Stimulated activated memory B cell treated with anti-CD40 and anti-IgM and Interleukin-4, amounts not matched to agents 10 μg/mL and 1 μg/mL and 100 μg/mL, for 72 hours (primary cell): ENCODE data around the gene PDE4D.
"Not testable (repeated sequence)": the region's sequence is repeated elsewhere in the genome, so short reads cannot be mapped to it uniquely, and the experiment has no call there.

Source experiments
- ATAC-seq: fragments of 150-1000 bp; cut with Tn5 transposase; 2 replicates; pipeline ENCODE4 v1.10.0; 2021
- H3K27ac Mint-ChIP-seq: one replicate; pipeline ENCODE4 v1.8.0; 2022; ENCODE audit warnings: mild to moderate bottlenecking, mixed read lengths
- H3K27me3 Mint-ChIP-seq: one replicate; pipeline ENCODE4 v1.8.0; 2022; ENCODE audit warnings: mixed read lengths
- H3K36me3 Mint-ChIP-seq: one replicate; pipeline ENCODE4 v1.8.0; 2022; ENCODE audit warnings: mixed read lengths
- H3K4me1 Mint-ChIP-seq: one replicate; pipeline ENCODE4 v1.8.0; 2022; ENCODE audit warnings: mixed read lengths
- H3K4me3 Mint-ChIP-seq: one replicate; pipeline ENCODE4 v1.8.0; 2022; ENCODE audit warnings: mild to moderate bottlenecking, moderate library complexity, mixed read lengths
- H3K9me3 Mint-ChIP-seq: one replicate; pipeline ENCODE4 v1.8.0; 2022; ENCODE audit warnings: mixed read lengths

Gene PDE4D

DNA sequence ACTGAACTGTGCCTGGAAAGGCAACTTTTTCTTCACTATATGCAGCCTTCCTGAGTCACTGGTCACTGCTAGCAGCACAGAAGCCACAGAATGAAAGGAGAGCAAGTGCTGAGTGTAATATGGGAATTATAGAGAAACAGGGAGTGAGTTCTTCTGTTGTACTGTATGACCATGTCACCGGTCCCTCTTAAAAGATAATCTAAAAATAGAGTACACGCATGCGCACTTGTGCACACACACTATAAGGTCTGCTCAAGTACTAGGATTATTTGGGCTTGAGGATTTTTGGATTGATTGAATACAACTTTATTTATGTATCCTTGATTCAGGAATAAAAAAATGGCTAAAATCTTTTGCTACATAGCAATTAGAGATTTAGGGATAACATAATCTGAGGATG, 571.9 kb downstream of the PDE4D start:
- no peaks in the 10 kb centered on the region for H3K9me3 Mint-ChIP-seq
- H3K4me3 Mint-ChIP-seq = no peak overlapping the region
- no peaks in the 10 kb centered on the region for H3K36me3 Mint-ChIP-seq
- H3K27me3 Mint-ChIP-seq = no peaks in the 10 kb centered on the region
- H3K4me1 Mint-ChIP-seq = peaks cover 14% of the 10 kb centered on the region
- no peak overlapping the region for H3K27ac Mint-ChIP-seq
- no peak for ATAC-seq

GRCh38 chr5:59320420-59320819, 573.1 kb downstream of the PDE4D start:
- H3K4me3 Mint-ChIP-seq = no peak overlapping the region
- H3K36me3 Mint-ChIP-seq = no peaks in the 10 kb centered on the region
- H3K4me1 Mint-ChIP-seq = peaks cover 14% of the 10 kb centered on the region
- H3K27me3 Mint-ChIP-seq = no peaks in the 10 kb centered on the region
- no peaks in the 10 kb centered on the region for H3K9me3 Mint-ChIP-seq
- no peak overlapping the region for H3K27ac Mint-ChIP-seq
- no peak for ATAC-seq

DNA sequence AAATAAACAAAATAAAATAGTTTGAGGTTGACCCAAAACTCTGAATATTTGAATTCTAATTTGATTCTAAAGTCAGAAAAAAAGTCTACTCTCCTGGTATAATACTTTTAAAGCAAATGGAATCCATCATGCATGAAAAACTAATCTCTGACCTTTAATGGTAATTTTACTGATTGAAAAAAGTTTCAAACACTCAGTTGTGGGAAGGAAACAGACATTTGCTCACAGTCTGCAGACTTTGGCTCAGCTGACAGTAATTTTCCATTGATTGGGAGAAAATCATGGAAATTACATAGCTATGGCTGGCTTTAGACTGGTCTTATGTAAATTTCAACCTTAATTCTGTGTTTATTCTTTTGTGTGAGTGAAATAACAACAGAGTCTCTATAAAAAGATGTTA, 574.3 kb downstream of the PDE4D start:
- ATAC-seq = no peak
- H3K4me1 Mint-ChIP-seq = peaks cover 14% of the 10 kb centered on the region
- no peaks in the 10 kb centered on the region for H3K9me3 Mint-ChIP-seq
- no peaks in the 10 kb centered on the region for H3K36me3 Mint-ChIP-seq
- H3K4me3 Mint-ChIP-seq = no peak overlapping the region
- H3K27ac Mint-ChIP-seq = no peak overlapping the region
- H3K27me3 Mint-ChIP-seq = no peaks in the 10 kb centered on the region

GRCh38 chr5:59317774-59318205, 575.7 kb downstream of the PDE4D start:
- no peaks in the 10 kb centered on the region for H3K9me3 Mint-ChIP-seq
- H3K4me3 Mint-ChIP-seq = no peak overlapping the region
- H3K36me3 Mint-ChIP-seq = no peaks in the 10 kb centered on the region
- no peak for ATAC-seq
- peaks cover 14% of the 10 kb centered on the region for H3K4me1 Mint-ChIP-seq
- no peaks in the 10 kb centered on the region for H3K27me3 Mint-ChIP-seq
- H3K27ac Mint-ChIP-seq = no peak overlapping the region

DNA sequence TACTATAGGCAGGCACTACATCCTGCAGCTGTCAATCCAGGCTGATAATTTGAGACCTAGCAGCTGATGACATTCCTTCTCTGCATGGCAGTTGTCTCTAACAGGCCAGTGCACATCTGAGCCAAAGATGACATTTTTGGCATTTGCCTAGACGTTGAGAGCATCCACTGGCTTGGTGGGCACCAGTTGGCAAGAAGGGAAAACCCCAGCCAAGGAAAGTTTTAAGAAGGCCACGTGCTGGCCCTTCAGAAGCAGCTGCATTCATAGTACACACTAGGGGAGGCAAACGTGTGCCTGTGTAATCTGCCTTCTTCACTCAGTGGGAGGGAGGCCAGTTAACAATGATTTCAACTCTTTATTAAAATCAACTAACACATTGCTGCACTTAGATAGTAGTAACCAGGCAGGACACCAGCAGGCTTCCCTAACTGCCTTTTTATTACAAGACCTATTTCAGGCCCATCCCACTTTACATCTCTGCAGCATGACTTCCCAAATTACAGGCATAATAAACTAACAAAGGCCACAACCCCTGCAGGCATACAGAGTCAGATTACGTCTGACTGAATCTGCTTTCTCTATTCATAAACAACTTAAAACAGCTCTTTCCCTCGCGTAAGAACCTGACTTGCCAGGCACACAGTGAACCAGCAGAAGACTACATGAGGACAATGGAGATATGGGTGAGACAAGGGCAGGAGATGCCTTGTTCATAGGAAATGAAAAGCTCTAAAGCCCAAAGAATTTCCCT, 576.3 kb downstream of the PDE4D start:
- no peaks in the 10 kb centered on the region for H3K27me3 Mint-ChIP-seq
- no peak for ATAC-seq
- no peaks in the 10 kb centered on the region for H3K36me3 Mint-ChIP-seq
- H3K4me3 Mint-ChIP-seq = no peak overlapping the region
- H3K9me3 Mint-ChIP-seq = no peaks in the 10 kb centered on the region
- H3K4me1 Mint-ChIP-seq = peaks cover 14% of the 10 kb centered on the region
- H3K27ac Mint-ChIP-seq = no peak overlapping the region

DNA sequence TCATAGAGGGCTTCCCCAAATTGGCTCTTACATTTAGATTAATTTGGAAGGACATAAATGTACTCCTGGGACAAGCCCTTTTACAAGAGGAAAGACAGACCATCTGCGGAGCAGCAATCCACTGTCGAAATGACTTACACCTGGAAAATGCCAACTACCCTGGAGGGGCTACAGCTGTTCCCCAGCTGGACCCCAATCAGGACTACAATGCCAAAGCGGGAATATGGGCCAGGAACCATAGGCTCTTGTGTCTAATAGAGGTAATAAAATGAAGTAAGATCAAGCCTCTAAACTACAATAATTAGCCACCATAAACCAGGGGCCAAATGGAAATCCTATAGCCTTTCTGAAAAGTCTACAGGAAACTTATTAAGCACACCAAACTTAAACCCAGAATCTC, 581.3 kb downstream of the PDE4D start:
- H3K27ac Mint-ChIP-seq = no peak overlapping the region
- H3K4me1 Mint-ChIP-seq = peaks cover 5% of the 10 kb centered on the region
- H3K36me3 Mint-ChIP-seq = peaks cover 17% of the 10 kb centered on the region
- no peaks in the 10 kb centered on the region for H3K9me3 Mint-ChIP-seq
- no peaks in the 10 kb centered on the region for H3K27me3 Mint-ChIP-seq
- H3K4me3 Mint-ChIP-seq = no peak overlapping the region
- ATAC-seq = no peak

- not testable (repeated sequence) for H3K27ac Mint-ChIP-seq, H3K27me3 Mint-ChIP-seq, H3K4me3 Mint-ChIP-seq, H3K9me3 Mint-ChIP-seq, H3K4me1 Mint-ChIP-seq, ATAC-seq
- H3K36me3 Mint-ChIP-seq = peaks cover 17% of the 10 kb centered on the region
Observed at GRCh38 chr5:59308685-59309084, 584.8 kb downstream of the PDE4D start.

GRCh38 chr5:59303289-59303716, 590.2 kb downstream of the PDE4D start:
- ATAC-seq, H3K27me3 Mint-ChIP-seq, H3K9me3 Mint-ChIP-seq, H3K27ac Mint-ChIP-seq, H3K4me1 Mint-ChIP-seq, H3K36me3 Mint-ChIP-seq, H3K4me3 Mint-ChIP-seq: not testable (repeated sequence)

- not testable (repeated sequence) for H3K27ac Mint-ChIP-seq, H3K4me3 Mint-ChIP-seq, H3K36me3 Mint-ChIP-seq, ATAC-seq, H3K9me3 Mint-ChIP-seq, H3K27me3 Mint-ChIP-seq
- peaks cover 15% of the 10 kb centered on the region for H3K4me1 Mint-ChIP-seq
Observed at GRCh38 chr5:59302509-59302908, 591.0 kb downstream of the PDE4D start.

DNA sequence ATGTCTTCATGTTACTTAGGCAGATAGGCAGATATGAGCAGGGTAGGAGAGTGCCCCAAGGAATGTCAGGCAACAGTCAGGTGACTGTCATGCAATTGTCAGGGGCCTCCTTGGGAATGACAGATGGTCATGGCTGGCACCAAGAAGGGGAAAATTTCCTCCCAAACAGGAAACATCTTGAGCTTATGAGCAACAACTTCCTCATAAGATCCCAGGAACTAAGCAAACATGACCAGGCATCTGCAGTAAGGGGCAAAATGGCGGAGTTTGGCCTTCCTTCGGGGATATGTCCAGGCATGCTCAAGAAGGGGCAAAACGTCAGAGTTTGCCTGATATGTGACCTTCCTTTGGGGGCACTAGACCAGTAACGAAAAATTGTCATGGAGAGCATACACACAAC, 591.8 kb downstream of the PDE4D start:
- Mint-ChIP-seq H3K27me3 (no peaks in the 10 kb centered on the region), H3K36me3 (no peaks in the 10 kb centered on the region), H3K4me3 (no peak overlapping the region), H3K27ac (no peak overlapping the region), H3K9me3 (peaks cover 6% of the 10 kb centered on the region), H3K4me1 (peaks cover 21% of the 10 kb centered on the region)
- ATAC-seq = no peak

GRCh38 chr5:59300930-59301329, 592.6 kb downstream of the PDE4D start:
- no peak for ATAC-seq
- Mint-ChIP-seq H3K9me3 (peaks cover 6% of the 10 kb centered on the region), H3K27ac (no peak overlapping the region), H3K36me3 (no peaks in the 10 kb centered on the region), H3K27me3 (no peaks in the 10 kb centered on the region), H3K4me1 (peaks cover 26% of the 10 kb centered on the region), H3K4me3 (no peak overlapping the region)

- Mint-ChIP-seq H3K4me3 (no peak overlapping the region), H3K36me3 (no peaks in the 10 kb centered on the region), H3K27ac (no peak overlapping the region), H3K4me1 (peaks cover 26% of the 10 kb centered on the region), H3K27me3 (no peaks in the 10 kb centered on the region), H3K9me3 (peaks cover 6% of the 10 kb centered on the region)
- ATAC-seq = no peak
Observed at GRCh38 chr5:59299006-59299405, 594.5 kb downstream of the PDE4D start.

GRCh38 chr5:59296317-59297264, 596.9 kb downstream of the PDE4D start:
- ATAC-seq = no peak
- H3K27ac Mint-ChIP-seq = peak overlapping the region; percentile 26
- no peaks in the 10 kb centered on the region for H3K27me3 Mint-ChIP-seq
- no peaks in the 10 kb centered on the region for H3K36me3 Mint-ChIP-seq
- peaks cover 26% of the 10 kb centered on the region for H3K4me1 Mint-ChIP-seq
- H3K9me3 Mint-ChIP-seq = no peaks in the 10 kb centered on the region
- no peak overlapping the region for H3K4me3 Mint-ChIP-seq

DNA sequence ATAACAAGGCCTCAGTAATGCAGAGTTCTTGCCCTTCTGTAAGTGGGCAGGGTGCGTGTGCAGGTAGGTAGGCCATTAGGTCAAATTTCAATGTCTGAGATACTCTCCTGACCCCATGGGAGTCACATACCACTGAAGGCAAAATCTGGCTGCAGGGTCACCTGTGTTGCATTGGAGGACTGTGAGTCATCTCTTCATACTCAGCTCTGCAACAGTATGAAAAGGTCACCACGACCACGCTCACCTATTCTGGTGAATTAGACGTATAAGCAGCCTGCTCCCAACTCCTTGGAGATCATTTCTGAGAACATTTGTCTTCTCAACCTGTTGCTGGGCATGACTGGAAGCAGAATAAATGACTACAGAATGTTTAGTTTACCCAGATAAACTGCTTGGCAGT, 599.8 kb downstream of the PDE4D start:
- Mint-ChIP-seq H3K4me3 (no peak overlapping the region), H3K4me1 (peaks cover 16% of the 10 kb centered on the region), H3K27me3 (no peaks in the 10 kb centered on the region), H3K27ac (no peak overlapping the region), H3K9me3 (no peaks in the 10 kb centered on the region), H3K36me3 (no peaks in the 10 kb centered on the region)
- peak; percentile 8 for ATAC-seq

- Mint-ChIP-seq H3K4me1 (peaks cover 6% of the 10 kb centered on the region), H3K36me3 (no peaks in the 10 kb centered on the region), H3K27me3 (no peaks in the 10 kb centered on the region), H3K27ac (no peak overlapping the region), H3K9me3 (no peaks in the 10 kb centered on the region), H3K4me3 (no peak overlapping the region)
- ATAC-seq = no peak
Observed at GRCh38 chr5:59291941-59292340, 601.6 kb downstream of the PDE4D start.

DNA sequence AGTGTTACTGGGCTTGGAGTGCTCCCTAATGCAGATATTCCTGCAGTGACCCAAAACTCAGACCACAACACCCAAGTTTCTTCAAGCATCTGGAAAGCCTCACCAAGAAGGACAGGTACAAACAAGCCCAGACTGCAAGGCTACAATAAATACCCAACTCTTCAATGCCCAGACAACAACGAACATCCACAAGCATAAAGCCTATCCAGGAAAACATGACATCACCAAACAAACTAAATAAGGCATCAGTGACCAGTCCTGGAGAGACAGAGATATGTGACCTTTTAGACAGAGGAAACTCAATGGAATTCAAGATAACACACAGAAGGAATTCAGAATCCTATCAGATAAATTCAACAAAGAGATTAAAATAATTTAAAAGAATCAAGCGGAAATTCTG, 605.6 kb downstream of the PDE4D start:
- H3K27me3 Mint-ChIP-seq = no peaks in the 10 kb centered on the region
- no peaks in the 10 kb centered on the region for H3K9me3 Mint-ChIP-seq
- ATAC-seq = no peak
- no peaks in the 10 kb centered on the region for H3K36me3 Mint-ChIP-seq
- no peaks in the 10 kb centered on the region for H3K4me1 Mint-ChIP-seq
- H3K4me3 Mint-ChIP-seq = no peak overlapping the region
- no peak overlapping the region for H3K27ac Mint-ChIP-seq
